GM19452 (cell line): Measurements from ENCODE around the gene TNN.
A peak's percentile ranks its signal among the peaks of the same experiment; 100 is the strongest.

Source experiments
- ATAC-seq: cut with Tn5 transposase; IDR thresholded peaks from one replicate; pipeline ENCODE4 v1.9.1; 2021; ENCODE audit not compliant: unreplicated experiment

The TNN gene

GRCh38 chr1:175171036-175171913 lies 103.6 kb downstream of the TNN start:
- ATAC-seq: no peak

GRCh38 chr1:175172503-175172902 lies 104.9 kb downstream of the TNN start:
- no peak for ATAC-seq

GRCh38 chr1:175173531-175173930 lies 105.9 kb downstream of the TNN start:
- ATAC-seq: no peak

- peak; percentile 86 for ATAC-seq
Observed at GRCh38 chr1:175174309-175175102, 106.9 kb downstream of the TNN start.

- ATAC-seq: no peak
Observed at GRCh38 chr1:175176246-175176645, 108.6 kb downstream of the TNN start.

GRCh38 chr1:175178056-175178455 lies 110.4 kb downstream of the TNN start:
- no peak for ATAC-seq

- ATAC-seq: no peak
Observed at GRCh38 chr1:175178456-175178855, 110.8 kb downstream of the TNN start.

- no peak for ATAC-seq
Observed at GRCh38 chr1:175179837-175180590, 112.4 kb downstream of the TNN start.

GRCh38 chr1:175182201-175182746 lies 114.6 kb downstream of the TNN start:
- no peak for ATAC-seq

GRCh38 chr1:175183586-175183985 lies 116.0 kb downstream of the TNN start:
- no peak for ATAC-seq

GRCh38 chr1:175185903-175186302 lies 118.3 kb downstream of the TNN start:
- no peak for ATAC-seq

- ATAC-seq: no peak
Observed at GRCh38 chr1:175186433-175187160, 119.0 kb downstream of the TNN start.

- ATAC-seq: peak; percentile 59
Observed at GRCh38 chr1:175188936-175189335, 121.3 kb downstream of the TNN start.

GRCh38 chr1:175191659-175192058 lies 124.0 kb downstream of the TNN start:
- no peak for ATAC-seq

GRCh38 chr1:175192111-175192629 lies 124.5 kb downstream of the TNN start:
- ATAC-seq: no peak

GRCh38 chr1:175192630-175193526 lies 125.2 kb downstream of the TNN start, which contains the start of gene KIAA0040:
TSS of gene KIAA0040 (minus strand) at chr1:175192776. CDS start at chr1:175161013, 31,763 bp downstream.
- ATAC-seq: peak; percentile 44

GRCh38 chr1:175193527-175193910 lies 125.9 kb downstream of the TNN start:
- ATAC-seq: no peak

- ATAC-seq: no peak
Observed at GRCh38 chr1:175195281-175195680, 127.6 kb downstream of the TNN start.

- no peak for ATAC-seq
Observed at GRCh38 chr1:175195798-175196197, 128.2 kb downstream of the TNN start.
